Gastroesophageal sphincter (tissue), 4 donors: Measurements from ENCODE around the gene ERN2. TPM values are rescaled to one million over a fixed set of nuclear protein-coding genes. Genes with fewer than 3 reads are reported as not detected.

ENCODE experiments used
- ATAC-seq: fragments of 150-250 bp; one replicate; pipeline ENCODE4 v1.9.1; 2016; ENCODE audit warnings: mild to moderate bottlenecking, moderate library complexity
- H3K27ac ChIP-seq, 4 donors: fragments of 200-600 bp; sonication (generic) in 3 of 4; 1 replicate in 3 of 4; 2 replicates in 1 of 4; pipeline ENCODE4 v1.5.1; 2016 to 2019
- H3K27me3 ChIP-seq: fragments of 200-600 bp; sonication (generic); one replicate; pipeline ENCODE4 v1.5.1; 2019
- H3K36me3 ChIP-seq, 2 donors: fragments of 200-600 bp; sonication (generic); one replicate each; pipeline ENCODE4 v1.5.1; 2019; ENCODE audit warnings: control low read depth in 1 of 2
- H3K4me1 ChIP-seq, 3 donors: fragments of 200-600 bp; sonication (generic); 1 replicate in 2 of 3; 2 replicates in 1 of 3; pipeline ENCODE4 v1.5.1; 2016 to 2019; ENCODE audit warnings: control low read depth in 2 of 3
- H3K4me3 ChIP-seq, 2 donors: fragments of 200-600 bp; sonication (generic); one replicate each; pipeline ENCODE4 v1.5.1; 2019; ENCODE audit warnings: mild to moderate bottlenecking in 1 of 2, moderate library complexity in 1 of 2
- H3K9me3 ChIP-seq, 3 donors: fragments of 200-600 bp; sonication (generic); one replicate each; pipeline ENCODE4 v1.5.1; 2017 to 2019; ENCODE audit warnings: control low read depth in 2 of 3
- CTCF ChIP-seq, 4 experiments: fragments of 200-600 bp in 2 of 4; fragments of 450-650 bp in 2 of 4; sonication (generic) in 1 of 4; IDR thresholded peaks; one replicate each; pipeline ENCODE4 v1.5.1; 2017 to 2019; ENCODE audit warnings: antibody characterized with exemption in 4 of 4, mild to moderate bottlenecking in 2 of 4, moderate library complexity in 2 of 4
- EP300 ChIP-seq: sonication (generic); formaldehyde crosslinking; IDR thresholded peaks from one replicate; pipeline ENCODE4 v1.6.1; 2017; ENCODE audit warnings: antibody characterized with exemption, mild to moderate bottlenecking
- POLR2A ChIP-seq, 2 donors: fragments of 450-650 bp; IDR thresholded peaks; one replicate each; pipeline ENCODE4 v1.6.1; 2017; ENCODE audit warnings: antibody characterized with exemption in 2 of 2, mild to moderate bottlenecking in 2 of 2, moderate library complexity in 1 of 2
- POLR2AphosphoS5 ChIP-seq: sonication (generic); formaldehyde crosslinking; IDR thresholded peaks from one replicate; pipeline ENCODE4 v1.6.1; 2017; ENCODE audit warnings: antibody characterized with exemption
- WGBS, 2 donors: methylation state at CpG; one replicate each; pipeline ENCODE4 v1.1.5; 2018; ENCODE audit warnings: low coverage in 1 of 2; 5-methylcytosine and 5-hydroxymethylcytosine counted together
- total RNA-seq, 4 donors: library from RNA; depleted of rRNA; stranded (reverse); fragments of >200 nt; gene quantifications; one replicate each; pipeline ENCODE4 v1.1.0, GENCODE V29; 2016

The ERN2 gene
- 1 to 10 TPM in 1 of 4 donors, not detected in 3; 2.3 TPM for total RNA-seq

GRCh38 chr16:23712976-23713375 is at the start of gene ERN2:
Gene ERN2 (minus strand): TSS chr16:23713222. CDS start chr16:23713187, 35 bp downstream.
- no peak for ATAC-seq
- no peak within 1 kb of the TSS for H3K27ac ChIP-seq
- TF ChIP-seq POLR2A (IDR thresholded peaks at IDR 0.05) (no peak), POLR2AphosphoS5 (no peak), EP300 (no peak), CTCF (IDR thresholded peaks at IDR 0.05) (no peak)
- peaks cover 0 to 30% (median 0%) of the 10 kb centered on the region in 3 donors for H3K9me3 ChIP-seq
- WGBS, 2 donors = no CpG with 5 or more reads among the region's 37 CpGs
- H3K4me3 ChIP-seq = no peak within 1 kb of the TSS
- no peaks in the 10 kb centered on the region for H3K4me1 ChIP-seq
- H3K27me3 ChIP-seq = peaks cover 69% of the 10 kb centered on the region
- H3K36me3 ChIP-seq = no peaks in the 10 kb centered on the region

GRCh38 chr16:23757937-23758619 is 45.1 kb upstream of the ERN2 start:
- Histone ChIP-seq H3K9me3 (no peaks in the 10 kb centered on the region), H3K36me3 (no peaks in the 10 kb centered on the region), H3K4me1 (peaks cover 0 to 12% (median 8%) of the 10 kb centered on the region in 3 donors), H3K4me3 (no peak overlapping the region), H3K27ac (no peak overlapping the region), H3K27me3 (peaks cover 79% of the 10 kb centered on the region)
- no peak for TF ChIP-seq POLR2A (IDR thresholded peaks at IDR 0.05)
- TF ChIP-seq EP300 = no peak
- no peak for TF ChIP-seq POLR2AphosphoS5
- no peak for TF ChIP-seq CTCF (IDR thresholded peaks at IDR 0.05)
- WGBS, 2 donors = 66 to 87% methylated on average over 5 of the region's 6 CpGs
- no peak for ATAC-seq

- TF ChIP-seq POLR2AphosphoS5 (no peak), CTCF (IDR thresholded peaks at IDR 0.05) (no peak), POLR2A (IDR thresholded peaks at IDR 0.05) (no peak), EP300 (no peak)
- Histone ChIP-seq H3K36me3 (no peaks in the 10 kb centered on the region), H3K4me3 (no peak overlapping the region), H3K27ac (no peak overlapping the region), H3K4me1 (peaks cover 0 to 12% (median 8%) of the 10 kb centered on the region in 3 donors), H3K27me3 (peaks cover 84% of the 10 kb centered on the region), H3K9me3 (no peaks in the 10 kb centered on the region)
- ATAC-seq = no peak
- 77 to 91% methylated on average over 6 to 9 of the region's 9 CpGs for WGBS, 2 donors
Observed at GRCh38 chr16:23757116-23757515, 44.1 kb upstream of the ERN2 start.

DNA sequence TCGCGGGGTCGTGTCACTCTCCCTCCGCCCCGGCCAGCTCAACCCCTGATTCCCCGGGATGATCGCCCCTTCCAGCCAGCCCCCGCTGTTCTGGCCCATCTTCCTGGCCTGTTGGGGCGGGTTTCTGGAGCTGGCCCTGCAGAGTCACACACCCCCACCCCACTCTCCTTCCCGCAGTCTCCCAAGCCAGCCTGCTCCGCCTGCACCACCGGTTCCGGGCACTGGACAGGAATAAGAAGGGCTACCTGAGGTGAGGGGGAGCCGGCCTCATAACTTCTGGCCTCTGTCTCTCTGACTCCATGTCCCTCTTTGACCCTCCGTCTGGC is 42.4 kb upstream of the ERN2 start:
- no peaks in the 10 kb centered on the region for H3K9me3 ChIP-seq
- ATAC-seq = no peak
- no peak overlapping the region for H3K27ac ChIP-seq
- WGBS, 2 donors = 19% methylated on average over 6 of the region's 15 CpGs; no CpG with 5 or more reads in 1 of the 2 donors
- no peaks in the 10 kb centered on the region for H3K36me3 ChIP-seq
- TF ChIP-seq EP300 (no peak), POLR2AphosphoS5 (no peak), POLR2A (IDR thresholded peaks at IDR 0.05) (no peak), CTCF (IDR thresholded peaks at IDR 0.05) (no peak)
- H3K4me1 ChIP-seq = peaks cover 0 to 12% (median 8%) of the 10 kb centered on the region in 3 donors
- no peak overlapping the region for H3K4me3 ChIP-seq
- H3K27me3 ChIP-seq = peaks cover 74% of the 10 kb centered on the region
